Bronchial epithelial cell (primary cell): ENCODE measurements around the gene LAMA4. TPM values are rescaled to one million over a fixed set of nuclear protein-coding genes. Genes with fewer than 3 reads are reported as not detected.

ENCODE experiments used
- DNase-seq: peaks from one replicate; pipeline ENCODE4 v3.0.0-alpha.2; 2010; ENCODE audit warnings: low read depth
- FAIRE-seq: peaks from 2 replicates; lab custom pipeline; 2011; peaks lifted over from hg19 to GRCh38; lab: Jason Lieb, UNC
- H3K27me3 ChIP-seq: 2 replicates; pipeline ENCODE4 v1.5.1; 2011; ENCODE audit warnings: low read length; ENCODE audit not compliant: control insufficient read depth, insufficient read depth
- H3K36me3 ChIP-seq: 2 replicates; pipeline ENCODE4 v1.5.1; 2011; ENCODE audit warnings: low read length; ENCODE audit not compliant: control insufficient read depth, insufficient read depth
- H3K4me3 ChIP-seq: 2 replicates; pipeline ENCODE4 v1.5.1; 2011; ENCODE audit warnings: mild to moderate bottlenecking, low read depth, low read length, control low read depth
- total RNA-seq: library from RNA; depleted of rRNA; stranded (reverse); fragments of >200 nt; gene quantifications from 2 replicates; pipeline ENCODE4 v1.2.1, GENCODE V29; 2014
- TF ChIP-seq, protein P1 (sequence below): IDR thresholded peaks from 2 replicates; pipeline ENCODE4 v1.5.1; 2011; ENCODE audit warnings: mild to moderate bottlenecking, moderate library complexity, low read length, control low read depth, inconsistent platforms; ENCODE audit not compliant: insufficient read depth, severe bottlenecking

LAMA4 gene
- total RNA-seq, 1 donor from 2014 or later, result 5.5 TPM

DNA sequence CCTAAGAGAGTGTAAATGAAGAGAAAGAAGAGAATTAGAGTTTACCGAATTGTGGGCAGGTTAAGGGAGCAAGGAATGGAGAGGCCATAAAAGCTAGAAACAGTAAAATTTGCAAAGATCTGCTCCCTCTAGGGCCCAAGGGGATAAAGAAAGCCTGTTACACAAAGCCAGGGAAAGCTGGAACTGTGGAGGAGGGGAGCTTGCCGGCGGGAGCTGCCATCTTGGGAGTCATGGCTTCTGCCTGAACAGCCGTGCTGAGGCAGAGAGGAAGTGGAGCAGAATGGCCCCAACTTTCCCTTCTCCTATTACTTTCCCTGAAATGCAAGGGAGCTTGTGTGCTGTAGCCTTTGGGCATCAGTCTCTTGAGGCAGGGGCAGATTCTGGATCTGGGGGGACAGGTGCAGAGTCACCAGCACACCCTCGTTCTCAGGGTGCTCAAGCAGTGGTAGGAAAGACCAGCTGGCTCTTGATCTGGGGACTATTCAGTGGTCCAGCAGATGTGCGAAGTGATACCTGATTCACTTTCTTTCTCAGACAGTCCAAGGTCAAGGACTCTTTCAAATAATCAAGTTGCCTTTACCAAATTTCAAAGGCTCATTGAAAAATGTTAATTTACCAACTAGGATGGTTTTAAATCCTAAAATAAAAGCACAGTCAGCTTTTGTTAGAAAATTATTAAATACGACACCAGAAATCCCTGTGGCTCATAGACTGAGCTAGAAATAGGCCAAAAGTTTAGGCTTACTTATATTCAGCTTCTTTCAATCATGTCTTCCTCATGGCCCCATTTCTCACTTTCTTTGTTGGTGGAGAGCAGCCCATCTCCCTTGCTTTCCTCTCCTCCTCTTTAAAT is 25.7 kb downstream of the LAMA4 start:
- Histone ChIP-seq H3K27me3 (no peaks in the 10 kb centered on the region), H3K4me3 (no peak overlapping the region), H3K36me3 (no peaks in the 10 kb centered on the region)
- TF ChIP-seq, protein P1, sequence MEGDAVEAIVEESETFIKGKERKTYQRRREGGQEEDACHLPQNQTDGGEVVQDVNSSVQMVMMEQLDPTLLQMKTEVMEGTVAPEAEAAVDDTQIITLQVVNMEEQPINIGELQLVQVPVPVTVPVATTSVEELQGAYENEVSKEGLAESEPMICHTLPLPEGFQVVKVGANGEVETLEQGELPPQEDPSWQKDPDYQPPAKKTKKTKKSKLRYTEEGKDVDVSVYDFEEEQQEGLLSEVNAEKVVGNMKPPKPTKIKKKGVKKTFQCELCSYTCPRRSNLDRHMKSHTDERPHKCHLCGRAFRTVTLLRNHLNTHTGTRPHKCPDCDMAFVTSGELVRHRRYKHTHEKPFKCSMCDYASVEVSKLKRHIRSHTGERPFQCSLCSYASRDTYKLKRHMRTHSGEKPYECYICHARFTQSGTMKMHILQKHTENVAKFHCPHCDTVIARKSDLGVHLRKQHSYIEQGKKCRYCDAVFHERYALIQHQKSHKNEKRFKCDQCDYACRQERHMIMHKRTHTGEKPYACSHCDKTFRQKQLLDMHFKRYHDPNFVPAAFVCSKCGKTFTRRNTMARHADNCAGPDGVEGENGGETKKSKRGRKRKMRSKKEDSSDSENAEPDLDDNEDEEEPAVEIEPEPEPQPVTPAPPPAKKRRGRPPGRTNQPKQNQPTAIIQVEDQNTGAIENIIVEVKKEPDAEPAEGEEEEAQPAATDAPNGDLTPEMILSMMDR, result no peak
- no peak for FAIRE-seq
- no peak for DNase-seq

DNA sequence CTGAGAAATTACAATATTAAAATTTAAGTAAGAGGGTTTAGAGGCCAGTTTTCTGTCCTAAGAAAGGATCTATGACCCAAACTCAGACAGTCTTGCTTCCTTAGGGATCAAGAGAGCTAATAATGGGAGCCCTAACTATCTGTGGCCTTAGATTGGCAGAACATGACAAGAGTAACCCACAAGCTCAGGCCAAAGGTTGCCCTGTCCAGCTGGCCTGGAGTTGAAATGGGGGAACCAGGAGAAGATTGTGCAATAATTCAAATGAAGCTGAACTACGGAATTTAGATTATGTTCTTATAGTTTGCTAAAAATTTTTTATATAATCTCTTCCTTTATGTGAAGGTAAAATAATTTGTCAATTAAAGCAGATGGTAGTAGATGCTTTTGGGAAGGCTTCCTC is 26.4 kb downstream of the LAMA4 start:
- TF ChIP-seq, protein P1, result no peak
- Histone ChIP-seq H3K4me3 (no peak overlapping the region), H3K36me3 (no peaks in the 10 kb centered on the region), H3K27me3 (no peaks in the 10 kb centered on the region)
- FAIRE-seq, result no peak
- DNase-seq, result no peak

DNA sequence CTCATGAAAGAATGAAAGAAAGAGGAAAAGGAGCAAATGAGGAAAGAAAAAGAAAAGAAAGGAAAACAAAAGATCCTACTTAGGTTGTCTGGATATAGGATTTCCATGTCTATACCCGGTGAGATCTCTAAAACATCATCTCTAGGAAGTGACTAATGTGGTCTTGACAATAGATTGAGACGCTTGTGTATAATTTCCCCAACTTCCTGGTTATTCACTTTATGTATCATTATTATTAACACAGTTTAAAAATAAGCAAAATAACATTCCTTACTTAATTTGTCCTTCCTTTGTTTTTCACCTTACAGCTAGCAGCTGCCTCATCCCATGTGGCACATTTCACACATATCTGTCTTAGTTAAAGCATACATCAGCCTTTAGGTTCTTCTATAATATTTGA is 27.0 kb downstream of the LAMA4 start:
- Histone ChIP-seq H3K27me3 (no peaks in the 10 kb centered on the region), H3K36me3 (no peaks in the 10 kb centered on the region), H3K4me3 (no peak overlapping the region)
- TF ChIP-seq, protein P1, result no peak
- DNase-seq (peak; percentile 71), FAIRE-seq (no peak)

DNA sequence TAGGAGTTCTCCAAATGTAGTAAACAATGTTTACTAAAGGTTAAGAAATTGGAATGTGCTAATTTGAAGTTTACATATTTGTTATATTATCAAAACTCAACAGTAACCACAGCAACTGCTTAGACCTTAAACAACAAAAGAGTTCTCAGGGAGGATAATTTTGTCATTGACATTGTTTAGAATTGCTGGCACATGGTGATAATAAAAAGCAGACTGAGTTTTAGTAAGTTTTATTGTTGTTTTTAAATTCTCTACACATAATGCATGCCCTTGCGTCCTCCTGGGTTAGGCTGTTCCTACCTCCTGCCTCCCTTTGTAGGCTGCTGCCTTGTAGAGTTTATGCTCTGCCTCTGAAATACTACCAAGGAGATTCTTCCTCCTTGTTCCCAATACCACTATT is 28.7 kb downstream of the LAMA4 start:
- TF ChIP-seq, protein P1, result no peak
- Histone ChIP-seq H3K36me3 (no peaks in the 10 kb centered on the region), H3K4me3 (no peak overlapping the region), H3K27me3 (no peaks in the 10 kb centered on the region)
- DNase-seq (no peak), FAIRE-seq (no peak)

DNA sequence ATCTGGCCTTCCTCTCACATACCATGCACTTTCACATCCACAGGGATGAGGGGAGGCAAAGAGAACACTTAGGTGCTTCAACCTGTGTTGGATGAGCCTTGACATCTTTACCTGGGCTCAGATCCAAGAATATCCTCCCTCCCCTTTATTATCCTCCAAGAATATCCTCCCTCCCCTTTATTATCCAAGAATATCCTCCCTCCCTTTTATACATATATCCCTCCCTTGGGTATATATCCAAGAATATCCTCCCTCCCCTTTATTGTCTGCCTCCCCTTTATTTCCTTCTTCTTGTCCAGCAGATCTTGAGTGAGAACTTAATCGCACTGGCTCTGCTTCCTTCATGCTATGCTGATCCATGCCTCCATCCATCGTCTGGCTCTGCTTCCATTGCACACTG is 30.3 kb downstream of the LAMA4 start:
- no peaks in the 10 kb centered on the region for H3K36me3 ChIP-seq
- FAIRE-seq (no peak), DNase-seq (no peak)
- TF ChIP-seq, protein P1, result no peak
- no peaks in the 10 kb centered on the region for H3K27me3 ChIP-seq
- H3K4me3 ChIP-seq, result no peak overlapping the region
